OCI-LY1 (cell line): ENCODE data around the gene IPP.

Experiments used
- EZH2 ChIP-seq: fragments of 200-600 bp; sonication (generic), shearing (Covaris generic); IDR thresholded peaks from 2 replicates; pipeline ENCODE4 v1.8.0; 2017; ENCODE audit warnings: borderline replicate concordance, mixed run types, mild to moderate bottlenecking, antibody characterized with exemption, low read length, moderate library complexity, mixed read lengths
- TF ChIP-seq, protein P1 (sequence below): fragments of 200-600 bp; sonication (generic), shearing (Covaris generic); IDR thresholded peaks from 2 replicates; pipeline ENCODE4 v1.5.1; 2017; ENCODE audit warnings: mild to moderate bottlenecking, antibody characterized with exemption, low read length, moderate library complexity, mixed read lengths

- no peak for TF ChIP-seq EZH2
- TF ChIP-seq, protein P1, sequence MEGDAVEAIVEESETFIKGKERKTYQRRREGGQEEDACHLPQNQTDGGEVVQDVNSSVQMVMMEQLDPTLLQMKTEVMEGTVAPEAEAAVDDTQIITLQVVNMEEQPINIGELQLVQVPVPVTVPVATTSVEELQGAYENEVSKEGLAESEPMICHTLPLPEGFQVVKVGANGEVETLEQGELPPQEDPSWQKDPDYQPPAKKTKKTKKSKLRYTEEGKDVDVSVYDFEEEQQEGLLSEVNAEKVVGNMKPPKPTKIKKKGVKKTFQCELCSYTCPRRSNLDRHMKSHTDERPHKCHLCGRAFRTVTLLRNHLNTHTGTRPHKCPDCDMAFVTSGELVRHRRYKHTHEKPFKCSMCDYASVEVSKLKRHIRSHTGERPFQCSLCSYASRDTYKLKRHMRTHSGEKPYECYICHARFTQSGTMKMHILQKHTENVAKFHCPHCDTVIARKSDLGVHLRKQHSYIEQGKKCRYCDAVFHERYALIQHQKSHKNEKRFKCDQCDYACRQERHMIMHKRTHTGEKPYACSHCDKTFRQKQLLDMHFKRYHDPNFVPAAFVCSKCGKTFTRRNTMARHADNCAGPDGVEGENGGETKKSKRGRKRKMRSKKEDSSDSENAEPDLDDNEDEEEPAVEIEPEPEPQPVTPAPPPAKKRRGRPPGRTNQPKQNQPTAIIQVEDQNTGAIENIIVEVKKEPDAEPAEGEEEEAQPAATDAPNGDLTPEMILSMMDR = peak; percentile 34; the same call in 1 of the 2 replicates
Observed at GRCh38 chr1:45750298-45751038, at the start of gene IPP.
